Ammon's horn (tissue), 1 donor: ENCODE data around the gene RERE.

ENCODE experiments used
- DNase-seq: peaks from one replicate; pipeline ENCODE4 v3.0.0-alpha.2; 2016; ENCODE audit warnings: low spot score

RERE gene

GRCh38 chr1:8329858-8330257, 487.6 kb downstream of the RERE start:
- DNase-seq, result no peak

GRCh38 chr1:8329439-8329838, 488.0 kb downstream of the RERE start:
- DNase-seq, result no peak

GRCh38 chr1:8328271-8328670, 489.2 kb downstream of the RERE start:
- DNase-seq, result no peak

GRCh38 chr1:8326265-8326664, 491.2 kb downstream of the RERE start:
- no peak for DNase-seq

- no peak for DNase-seq
Measured at GRCh38 chr1:8325771-8326170, 491.7 kb downstream of the RERE start.

GRCh38 chr1:8324176-8324810, 493.1 kb downstream of the RERE start:
- no peak for DNase-seq

- no peak for DNase-seq
Measured at GRCh38 chr1:8323706-8324105, 493.7 kb downstream of the RERE start.

- no peak for DNase-seq
Measured at GRCh38 chr1:8321612-8322011, 495.8 kb downstream of the RERE start.

- DNase-seq, result no peak
Measured at GRCh38 chr1:8318436-8318835, 499.0 kb downstream of the RERE start.

GRCh38 chr1:8317647-8318381, 499.6 kb downstream of the RERE start, which contains the start of gene SLC45A1:
TSS of gene SLC45A1 (plus strand) at chr1:8318114. CDS start at chr1:8324330, 6,216 bp downstream.
- peak; percentile 88 for DNase-seq

GRCh38 chr1:8315573-8316475, 501.6 kb downstream of the RERE start:
- no peak for DNase-seq

- DNase-seq, result peak; percentile 84
Measured at GRCh38 chr1:8314346-8315280, 502.8 kb downstream of the RERE start.

GRCh38 chr1:8313231-8313630, 504.2 kb downstream of the RERE start:
- DNase-seq, result no peak

- DNase-seq, result peak; percentile 32
Measured at GRCh38 chr1:8312235-8313218, 504.9 kb downstream of the RERE start.

- DNase-seq, result no peak
Measured at GRCh38 chr1:8311068-8311718, 506.2 kb downstream of the RERE start.

GRCh38 chr1:8307628-8308027, 509.8 kb downstream of the RERE start:
- DNase-seq, result peak; percentile 44

GRCh38 chr1:8303876-8304275, 513.6 kb downstream of the RERE start:
- no peak for DNase-seq

GRCh38 chr1:8303141-8303540, 514.3 kb downstream of the RERE start:
- no peak for DNase-seq
